Neuronal stem cell (in vitro differentiated cells): Measurements from ENCODE around the gene PIK3R5.

ENCODE experiments used
- DNase-seq: peaks from one replicate; pipeline ENCODE4 v3.0.0-alpha.2; 2013; ENCODE audit warnings: low spot score
- H2AFZ ChIP-seq: one replicate; pipeline ENCODE4 v1.6.1; 2013; ENCODE audit warnings: mild to moderate bottlenecking, low read length, inconsistent platforms
- H2AK5ac ChIP-seq: 2 replicates; pipeline ENCODE4 v1.6.1; 2013; ENCODE audit warnings: low read depth, mild to moderate bottlenecking, inconsistent platforms, low read length, moderate library complexity, mixed read lengths
- H2BK120ac ChIP-seq: 2 replicates; pipeline ENCODE4 v1.6.1; 2013; ENCODE audit warnings: low read depth, mild to moderate bottlenecking, inconsistent platforms, low read length, moderate library complexity, mixed read lengths
- H2BK12ac ChIP-seq: one replicate; pipeline ENCODE4 v1.6.1; 2013; ENCODE audit warnings: low read length, inconsistent platforms
- H2BK15ac ChIP-seq: 2 replicates; pipeline ENCODE4 v1.6.1; 2013; ENCODE audit warnings: mild to moderate bottlenecking, low read length, inconsistent platforms, mixed read lengths
- H2BK5ac ChIP-seq: one replicate; pipeline ENCODE4 v1.6.1; 2013; ENCODE audit warnings: inconsistent platforms, mild to moderate bottlenecking, low read length, moderate library complexity
- H3K14ac ChIP-seq: one replicate; pipeline ENCODE4 v1.6.1; 2013; ENCODE audit warnings: low read length, inconsistent platforms
- H3K18ac ChIP-seq: 2 replicates; pipeline ENCODE4 v1.6.1; 2013; ENCODE audit warnings: low read length, inconsistent platforms
- H3K23ac ChIP-seq: 2 replicates; pipeline ENCODE4 v1.6.1; 2013; ENCODE audit warnings: low read depth, mild to moderate bottlenecking, mixed read lengths, low read length, inconsistent platforms; ENCODE audit not compliant: poor library complexity
- H3K27ac ChIP-seq: replicated peaks from 3 replicates; pipeline ENCODE4 v1.5.1; 2013; ENCODE audit warnings: low read length, inconsistent platforms
- H3K27me3 ChIP-seq, 3 experiments: 2 replicates each; pipeline ENCODE4 v1.6.1; 2013; ENCODE audit warnings: low read length in 3 of 3, mild to moderate bottlenecking in 2 of 3, inconsistent platforms in 1 of 3, low read depth in 1 of 3, mixed read lengths in 1 of 3, moderate library complexity in 1 of 3; ENCODE audit not compliant: control insufficient read depth in 3 of 3, insufficient read depth in 3 of 3
- H3K36me3 ChIP-seq, 2 donors: replicated peaks in 1 of 2; 2 replicates each; pipeline ENCODE4 v1.6.1; 2013; ENCODE audit warnings: low read length in 2 of 2; ENCODE audit not compliant: control insufficient read depth in 2 of 2, insufficient read depth in 2 of 2
- H3K4ac ChIP-seq: 2 replicates; pipeline ENCODE4 v1.6.1; 2013; ENCODE audit warnings: inconsistent platforms, mild to moderate bottlenecking, low read length, moderate library complexity
- H3K4me1 ChIP-seq, 2 donors: 1 replicate in 1 of 2; 2 replicates in 1 of 2; pipeline ENCODE4 v1.6.1; 2013; ENCODE audit warnings: low read length in 2 of 2, low read depth in 1 of 2; ENCODE audit not compliant: control insufficient read depth in 2 of 2, insufficient read depth in 1 of 2
- H3K4me2 ChIP-seq: one replicate; pipeline ENCODE4 v1.6.1; 2013; ENCODE audit warnings: mild to moderate bottlenecking, low read length, inconsistent platforms; ENCODE audit not compliant: insufficient read depth, poor library complexity, severe bottlenecking
- H3K4me3 ChIP-seq, 2 donors: 2 replicates each; pipeline ENCODE4 v1.5.1; 2013; ENCODE audit warnings: low read length in 2 of 2, mild to moderate bottlenecking in 2 of 2, inconsistent platforms in 1 of 2, moderate library complexity in 1 of 2
- H3K79me1 ChIP-seq: one replicate; pipeline ENCODE4 v1.6.1; 2013; ENCODE audit warnings: low read depth, mild to moderate bottlenecking, inconsistent platforms, low read length, moderate library complexity
- H3K9ac ChIP-seq: one replicate; pipeline ENCODE4 v1.6.1; 2013; ENCODE audit warnings: mild to moderate bottlenecking, low read depth, low read length, inconsistent platforms; ENCODE audit not compliant: poor library complexity
- H3K9me3 ChIP-seq, 2 donors: replicated peaks in 1 of 2; 2 replicates each; pipeline versions ENCODE3 to v1.6.1; 2013; ENCODE audit warnings: low read length in 2 of 2, mild to moderate bottlenecking in 2 of 2, inconsistent platforms in 1 of 2, low read depth in 1 of 2, mixed read lengths in 1 of 2, moderate library complexity in 1 of 2; ENCODE audit not compliant: control insufficient read depth in 2 of 2, insufficient read depth in 1 of 2
- H4K8ac ChIP-seq: one replicate; pipeline ENCODE4 v1.6.1; 2013; ENCODE audit warnings: low read depth, mild to moderate bottlenecking, inconsistent platforms, low read length, moderate library complexity
- H4K91ac ChIP-seq: one replicate; pipeline ENCODE4 v1.6.1; 2013; ENCODE audit warnings: low read length, low read depth, mild to moderate bottlenecking, inconsistent platforms; ENCODE audit not compliant: poor library complexity
- WGBS, 2 donors: extraction: QIAGEN DNeasy Blood & Tissue Kit; methylation state at CpG; one replicate each; pipeline ENCODE4 v1.1.7; 2013; ENCODE audit warnings: missing lambda C conversion rate in 2 of 2, mixed read lengths in 1 of 2; ENCODE audit not compliant: insufficient read length in 2 of 2, insufficient replicate concordance in 1 of 2; ENCODE audit errors: extremely low coverage in 2 of 2; 5-methylcytosine and 5-hydroxymethylcytosine counted together

PIK3R5 gene

DNA sequence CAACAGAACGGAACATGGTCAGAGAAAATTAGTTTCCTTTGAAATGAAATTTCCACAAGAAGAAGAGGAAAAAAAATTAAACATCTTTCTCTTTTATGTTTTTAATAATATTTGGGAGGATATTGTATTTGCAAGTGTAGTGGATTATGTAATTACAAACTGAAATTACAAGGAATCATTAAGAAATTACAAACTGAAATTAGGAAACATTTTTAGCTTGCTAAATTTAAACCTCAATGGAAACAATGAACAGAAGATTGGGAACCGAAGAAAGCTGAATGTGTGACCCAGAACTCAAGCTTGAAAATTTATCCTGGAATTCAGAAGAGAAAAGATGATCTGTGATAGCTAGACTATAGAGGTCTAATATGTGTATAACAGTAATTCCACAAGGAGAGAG, 4.4 kb upstream of the PIK3R5 start:
- no peaks in the 10 kb centered on the region for H3K79me1 ChIP-seq
- H2AK5ac ChIP-seq: no peak overlapping the region
- H3K14ac ChIP-seq: no peak overlapping the region
- H2BK5ac ChIP-seq: no peak overlapping the region
- no peaks in the 10 kb centered on the region for H3K36me3 ChIP-seq
- no peak overlapping the region for H3K4ac ChIP-seq
- H2AFZ ChIP-seq: no peak overlapping the region
- H3K4me3 ChIP-seq: no peak overlapping the region
- no peak overlapping the region for H4K91ac ChIP-seq
- no peak overlapping the region for H3K9ac ChIP-seq
- no peaks in the 10 kb centered on the region for H3K9me3 ChIP-seq
- no CpG with 5 or more reads among the region's 2 CpGs for WGBS, 2 donors
- peaks cover 0 to 2% of the 10 kb centered on the region in 2 donors for H3K4me1 ChIP-seq
- no peak overlapping the region for H3K18ac ChIP-seq
- no peak overlapping the region for H3K27ac ChIP-seq
- no peak overlapping the region for H2BK15ac ChIP-seq
- peaks cover 0 to 28% (median 10%) of the 10 kb centered on the region in 3 experiments for H3K27me3 ChIP-seq
- H3K4me2 ChIP-seq: no peak overlapping the region
- H2BK12ac ChIP-seq: no peak overlapping the region
- H2BK120ac ChIP-seq: no peak overlapping the region
- H4K8ac ChIP-seq: no peak overlapping the region
- no peak overlapping the region for H3K23ac ChIP-seq
- no peak for DNase-seq

DNA sequence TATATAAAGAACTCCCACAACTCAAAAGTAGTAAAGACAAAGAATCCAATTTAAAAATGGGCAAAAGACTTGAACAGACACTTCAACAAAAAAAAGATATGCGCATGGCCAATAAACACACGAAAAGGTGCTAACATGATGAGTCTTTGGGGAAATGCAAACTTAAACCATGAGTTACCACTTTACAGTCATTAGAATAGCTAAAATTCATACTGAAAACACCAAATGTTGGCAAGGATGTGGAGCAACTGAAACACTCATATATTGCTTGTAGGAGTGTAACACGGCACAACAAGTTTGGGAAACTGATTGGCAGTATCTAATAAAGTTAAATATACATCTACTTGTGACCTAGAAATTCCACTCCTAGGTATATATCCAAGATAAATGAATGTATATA, 3.0 kb upstream of the PIK3R5 start:
- H3K4ac ChIP-seq: no peak overlapping the region
- peaks cover 0 to 11% of the 10 kb centered on the region in 2 donors for H3K4me1 ChIP-seq
- H2BK12ac ChIP-seq: no peak overlapping the region
- H3K9me3 ChIP-seq: no peaks in the 10 kb centered on the region
- H3K9ac ChIP-seq: no peak overlapping the region
- H3K4me3 ChIP-seq: no peak overlapping the region
- H3K14ac ChIP-seq: no peak overlapping the region
- no peak overlapping the region for H2AFZ ChIP-seq
- no peak overlapping the region for H2AK5ac ChIP-seq
- H2BK120ac ChIP-seq: no peak overlapping the region
- H3K27ac ChIP-seq: no peak overlapping the region
- H3K79me1 ChIP-seq: no peaks in the 10 kb centered on the region
- no peak overlapping the region for H2BK15ac ChIP-seq
- no peak overlapping the region for H4K8ac ChIP-seq
- H3K18ac ChIP-seq: no peak overlapping the region
- no peak for DNase-seq
- WGBS, 2 donors: no CpG with 5 or more reads among the region's 3 CpGs
- no peak overlapping the region for H2BK5ac ChIP-seq
- no peaks in the 10 kb centered on the region for H3K36me3 ChIP-seq
- H4K91ac ChIP-seq: no peak overlapping the region
- H3K23ac ChIP-seq: no peak overlapping the region
- no peak overlapping the region for H3K4me2 ChIP-seq
- peaks cover 0 to 40% (median 15%) of the 10 kb centered on the region in 3 experiments for H3K27me3 ChIP-seq

DNA sequence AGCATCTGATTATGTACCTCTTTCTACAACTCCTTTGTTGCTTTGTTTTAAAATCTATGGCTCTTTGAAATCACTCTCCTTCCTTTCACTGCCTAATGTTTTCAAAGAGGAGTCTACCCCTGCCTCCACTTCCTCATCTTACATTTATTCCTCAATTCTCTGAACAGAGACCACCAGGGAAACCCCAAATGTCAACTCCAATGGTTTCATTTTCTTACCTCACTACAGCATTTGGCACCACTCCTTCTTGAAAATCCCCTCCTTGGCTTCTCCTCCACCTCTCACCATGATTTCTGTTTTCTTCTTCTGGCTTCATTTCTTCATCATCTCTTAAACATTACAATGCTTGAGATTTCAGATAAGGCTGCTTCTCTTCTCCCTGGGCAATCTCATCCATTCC, 2.4 kb upstream of the PIK3R5 start:
- Histone ChIP-seq H3K18ac (no peak overlapping the region), H2BK12ac (no peak overlapping the region), H2BK120ac (no peak overlapping the region), H3K9ac (no peak overlapping the region), H2AK5ac (no peak overlapping the region), H2AFZ (no peak overlapping the region), H2BK15ac (no peak overlapping the region), H4K91ac (no peak overlapping the region), H2BK5ac (no peak overlapping the region), H3K27ac (no peak overlapping the region), H3K23ac (no peak overlapping the region), H3K14ac (no peak overlapping the region), H3K4me3 (no peak overlapping the region), H3K36me3 (no peaks in the 10 kb centered on the region), H3K4ac (no peak overlapping the region), H3K27me3 (peaks cover 0 to 47% (median 15%) of the 10 kb centered on the region in 3 experiments), H3K4me2 (no peak overlapping the region), H4K8ac (no peak overlapping the region), H3K79me1 (no peaks in the 10 kb centered on the region), H3K4me1 (peaks cover 0 to 15% of the 10 kb centered on the region in 2 donors), H3K9me3 (no peaks in the 10 kb centered on the region)
- DNase-seq: no peak

- H3K14ac ChIP-seq: no peak overlapping the region
- H2AFZ ChIP-seq: no peak overlapping the region
- no peak overlapping the region for H3K4me2 ChIP-seq
- H2BK12ac ChIP-seq: no peak overlapping the region
- H2BK5ac ChIP-seq: no peak overlapping the region
- no peak overlapping the region for H2BK15ac ChIP-seq
- no CpG with 5 or more reads among the region's 9 CpGs for WGBS, 2 donors
- peaks cover 0 to 15% of the 10 kb centered on the region in 2 donors for H3K4me1 ChIP-seq
- H3K9me3 ChIP-seq: no peaks in the 10 kb centered on the region
- no peak overlapping the region for H3K23ac ChIP-seq
- no peak overlapping the region for H2BK120ac ChIP-seq
- no peak overlapping the region for H3K18ac ChIP-seq
- no peak overlapping the region for H3K4ac ChIP-seq
- no peak overlapping the region for H2AK5ac ChIP-seq
- H3K9ac ChIP-seq: no peak overlapping the region
- no peak overlapping the region for H4K8ac ChIP-seq
- H4K91ac ChIP-seq: no peak overlapping the region
- no peaks in the 10 kb centered on the region for H3K79me1 ChIP-seq
- H3K27me3 ChIP-seq: peaks cover 0 to 53% (median 15%) of the 10 kb centered on the region in 3 experiments
- H3K27ac ChIP-seq: no peak overlapping the region
- no peaks in the 10 kb centered on the region for H3K36me3 ChIP-seq
- no peak for DNase-seq
- no peak overlapping the region for H3K4me3 ChIP-seq
Measured at GRCh38 chr17:8966926-8967325, 1.4 kb upstream of the PIK3R5 start.
